HTERT RPE-1 (cell line): ENCODE results near the gene OR4C16.

ENCODE experiments used
- in situ Hi-C: fragments of 300-500 bp; cut with MboI; formaldehyde crosslinking; loops from 4 replicates; pipeline ENCODE4 v1.14.3; 2020; ENCODE audit warnings: low sequenced_read_pairs

The OR4C16 gene

GRCh38 chr11:55571828-55572227, at the start of gene OR4C16:
Gene OR4C16, plus strand, starts transcription at chr11:55572128. Its CDS starts 0 bp downstream, at chr11:55572128.
- in situ Hi-C loops: no loop called here

DNA sequence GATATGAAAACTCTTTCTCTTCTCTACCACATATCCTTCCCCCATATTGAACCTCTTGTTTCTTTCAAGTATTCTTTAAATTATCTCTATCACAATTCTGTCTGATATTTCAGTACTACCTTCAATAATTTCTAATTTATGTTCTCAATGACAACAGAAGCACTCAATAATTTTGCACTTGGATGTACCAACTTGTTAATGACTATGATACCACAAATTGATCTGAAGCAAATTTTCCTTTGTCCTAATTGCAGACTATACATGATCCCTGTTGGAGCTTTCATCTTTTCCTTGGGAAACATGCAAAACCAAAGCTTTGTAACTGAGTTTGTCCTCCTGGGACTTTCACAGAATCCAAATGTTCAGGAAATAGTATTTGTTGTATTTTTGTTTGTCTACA, 17.8 kb upstream of the OR4C16 start, which contains the start of gene OR4C15:
Gene OR4C15 (plus strand): TSS at position 301 of the 400 bp plus-strand sequence. CDS start 0 bp downstream, at position 301.
- in situ Hi-C loops: no loop called here

- in situ Hi-C loops: no loop called here
Measured at GRCh38 chr11:55572548-55572947, 620 bp downstream of the OR4C16 start.

- in situ Hi-C loops: no loop called here
Measured at GRCh38 chr11:55607545-55607944, 35.6 kb downstream of the OR4C16 start, which contains the start of gene OR4C11. Gene OR4C11, minus strand, starts transcription at chr11:55607645. Its CDS starts 3,272 bp downstream, at chr11:55604373.
